GM23338 (cell line): Measurements from ENCODE around the gene PIANP.

Experiments used
- CTCF ChIP-seq, 2 experiments: fragments of 200-600 bp in 1 of 2; sonication (generic) in 1 of 2; conservative IDR thresholded peaks; 2 replicates each; pipeline versions ENCODE4 v1.5.1 to v1.6.1; 2016 to 2017; ENCODE audit warnings: antibody characterized with exemption in 2 of 2, low read depth in 2 of 2, mild to moderate bottlenecking in 2 of 2, moderate library complexity in 1 of 2
- EZH2 ChIP-seq: fragments of 200-600 bp; sonication (generic); IDR thresholded peaks from one replicate; pipeline ENCODE4 v1.8.0; 2017; ENCODE audit warnings: antibody characterized with exemption, mild to moderate bottlenecking, low read depth; ENCODE audit not compliant: unreplicated experiment
- EZH2phosphoT487 ChIP-seq: fragments of 200-600 bp; sonication (generic); IDR thresholded peaks from one replicate; pipeline ENCODE4 v1.8.1; 2018; ENCODE audit warnings: antibody characterized with exemption; ENCODE audit not compliant: unreplicated experiment
- JUNB ChIP-seq: IDR thresholded peaks from one replicate; pipeline ENCODE4 v1.6.1; 2016; ENCODE audit warnings: antibody characterized with exemption; ENCODE audit not compliant: unreplicated experiment
- POLR2AphosphoS5 ChIP-seq: IDR thresholded peaks from 2 replicates; pipeline ENCODE4 v1.6.1; 2016; ENCODE audit warnings: antibody characterized with exemption, low read depth
- REST ChIP-seq: IDR thresholded peaks from one replicate; pipeline ENCODE4 v1.6.1; 2018; ENCODE audit warnings: antibody characterized with exemption; ENCODE audit not compliant: unreplicated experiment
- ZNF114 ChIP-seq: fragments of 250-450 bp; sonication (Bioruptor Pico); IDR thresholded peaks from 2 replicates; pipeline ENCODE4 v1.5.0; 2020; ENCODE audit warnings: mild to moderate bottlenecking, moderate library complexity
- ZNF331 ChIP-seq: fragments of 250-450 bp; sonication (Bioruptor Pico); IDR thresholded peaks from 2 replicates; pipeline ENCODE4 v1.5.0; 2020; ENCODE audit warnings: low read depth, mild to moderate bottlenecking, moderate library complexity
- ZNF462 ChIP-seq: fragments of 250-450 bp; sonication (Bioruptor Pico); IDR thresholded peaks from 2 replicates; pipeline ENCODE4 v1.5.0; 2020; ENCODE audit warnings: mild to moderate bottlenecking, moderate library complexity

- no peak for TF ChIP-seq CTCF (conservative IDR thresholded peaks at IDR 0.05; ENCODE audit: low read depth in 2 of 2)
- no peak for TF ChIP-seq POLR2AphosphoS5
- no peak for TF ChIP-seq ZNF114 (CRISPR knock-in tag)
- TF ChIP-seq EZH2phosphoT487, result no peak
- TF ChIP-seq JUNB, result no peak
- no peak for TF ChIP-seq EZH2
- TF ChIP-seq ZNF331, result no peak
- no peak for TF ChIP-seq ZNF462 (CRISPR knock-in tag)
- TF ChIP-seq REST, result no peak
These were observed 7.7 kb downstream of the PIANP start for GRCh38 chr12:6692888-6693287.
